Erythroblast (primary cell): ENCODE data around the gene CETN1.

Experiments
- DNase-seq, 2 experiments: peaks; one replicate each; lab custom pipeline; 2025; lab: John Stamatoyannopoulos, UW
- GATA1 ChIP-seq: IDR thresholded peaks from 2 replicates; pipeline ENCODE4 v1.6.1; 2011; ENCODE audit warnings: low read depth, mild to moderate bottlenecking, control low read depth, low read length, moderate library complexity
- POLR2A ChIP-seq: IDR thresholded peaks from 2 replicates; pipeline ENCODE4 v1.6.1; 2011; ENCODE audit warnings: mild to moderate bottlenecking, low read length

CETN1 gene

GRCh38 chr18:570697-571096 lies 9.5 kb upstream of the CETN1 start:
- TF ChIP-seq GATA1 (no peak), POLR2A (no peak)
- DNase-seq, result no peak

- DNase-seq, result no peak
- TF ChIP-seq POLR2A, result no peak
- no peak for TF ChIP-seq GATA1
These were observed 7.9 kb upstream of the CETN1 start for GRCh38 chr18:572091-572830.

GRCh38 chr18:572831-573289 lies 7.3 kb upstream of the CETN1 start:
- TF ChIP-seq POLR2A (no peak), GATA1 (no peak)
- no peak for DNase-seq

GRCh38 chr18:573385-573784 lies 6.8 kb upstream of the CETN1 start:
- TF ChIP-seq GATA1, result no peak
- no peak for TF ChIP-seq POLR2A
- DNase-seq, result no peak

- no peak for DNase-seq
- TF ChIP-seq GATA1 (no peak), POLR2A (no peak)
These were observed 5.9 kb upstream of the CETN1 start for GRCh38 chr18:574149-574860.

GRCh38 chr18:574865-575645 lies 5.1 kb upstream of the CETN1 start:
- DNase-seq, result no peak
- TF ChIP-seq POLR2A (no peak), GATA1 (no peak)

- no peak for TF ChIP-seq GATA1
- TF ChIP-seq POLR2A, result no peak
- DNase-seq, result no peak
These were observed 3.3 kb upstream of the CETN1 start for GRCh38 chr18:576924-577323.

- TF ChIP-seq GATA1 (no peak), POLR2A (no peak)
- DNase-seq, result no peak
These were observed 2.4 kb upstream of the CETN1 start for GRCh38 chr18:577643-578375.

- no peak for TF ChIP-seq POLR2A
- TF ChIP-seq GATA1, result no peak
- DNase-seq, result no peak
These were observed 942 bp upstream of the CETN1 start for GRCh38 chr18:579238-579637.

GRCh38 chr18:581096-581495 lies 916 bp downstream of the CETN1 start:
- no peak for DNase-seq

GRCh38 chr18:582465-582864 lies 2.3 kb downstream of the CETN1 start:
- TF ChIP-seq POLR2A, result no peak
- no peak for TF ChIP-seq GATA1
- no peak for DNase-seq

More at GRCh38 chr18:581096-581495, 916 bp downstream of the CETN1 start:
- TF ChIP-seq POLR2A, result no peak
- no peak for TF ChIP-seq GATA1

- no peak for DNase-seq
- no peak for TF ChIP-seq POLR2A
- TF ChIP-seq GATA1, result no peak
These were observed 14.9 kb downstream of the CETN1 start for GRCh38 chr18:595068-595467.

- TF ChIP-seq GATA1, result no peak
- no peak for TF ChIP-seq POLR2A
- no peak for DNase-seq
These were observed 15.4 kb downstream of the CETN1 start for GRCh38 chr18:595571-595970.
